Measurements from ENCODE around the gene ADM. TPM values are rescaled to one million over a fixed set of nuclear protein-coding genes. Genes with fewer than 3 reads are reported as not detected.

The ADM gene
- total and polyA plus RNA-seq, 2 donors (not counting 3 experiments of a cell fraction or from before 2014, with no cell fraction given), result 45.3 to 55.5 TPM

GRCh38 chr11:10265936-10266335, 38.9 kb upstream of the ADM start:
- intact Hi-C loops (cut with micrococcal nuclease), result no loop called here
- TF ChIP-seq POLR2A (IDR thresholded peaks at IDR 0.05; ENCODE audit: low read depth, low read length) (no peak), POLR2AphosphoS5 (IDR thresholded peaks at IDR 0.05; ENCODE audit: insufficient read depth, low read depth, low read length) (no peak), JUN (IDR thresholded peaks at IDR 0.05; ENCODE audit: borderline replicate concordance, insufficient read depth, insufficient read length, low read depth) (no peak), MYC (IDR thresholded peaks at IDR 0.05; ENCODE audit: low read depth, low read length) (no peak), EZH2 (IDR thresholded peaks at IDR 0.05; ENCODE audit: borderline replicate concordance, low read depth, low read length, severe bottlenecking) (no peak), FOS (IDR thresholded peaks at IDR 0.05; ENCODE audit: borderline replicate concordance, insufficient read depth, low read length) (no peak), GATA2 (IDR thresholded peaks at IDR 0.05; ENCODE audit: insufficient read depth, insufficient read length, low read depth, low read length) (no peak), CTCF (IDR thresholded peaks at IDR 0.05; ENCODE audit: extremely low read depth in 1 of 2, insufficient read depth in 1 of 2, low read depth in 1 of 2, low read length in 2 of 2) (no peak), MAX (IDR thresholded peaks at IDR 0.05; ENCODE audit: insufficient read depth, insufficient read length) (no peak)
- Histone ChIP-seq H3K9me1 (replicated peaks; ENCODE audit: control insufficient read depth, extremely low read depth, insufficient read depth, low read length) (no peaks in the 10 kb centered on the region), H3K9ac (replicated peaks; ENCODE audit: extremely low read depth, insufficient read depth, low read length) (no peak overlapping the region), H3K36me3 (ENCODE audit: control insufficient read depth in 2 of 2, extremely low read depth in 1 of 2, insufficient read depth in 2 of 2, low read length in 2 of 2) (no peaks in the 10 kb centered on the region), H3K4me2 (ENCODE audit: insufficient read depth, low read length) (no peak overlapping the region), H3K27me3 (ENCODE audit: control insufficient read depth in 2 of 2, insufficient read depth in 2 of 2, low read length in 2 of 2) (no peaks in the 10 kb centered on the region), H3K4me3 (replicated peaks in 1 of 3; ENCODE audit: insufficient read depth in 1 of 3, low read depth in 1 of 3, low read length in 3 of 3) (no peak overlapping the region), H3K79me2 (ENCODE audit: control insufficient read depth, insufficient read depth, low read length) (peaks cover 37% of the 10 kb centered on the region), H2AFZ (ENCODE audit: low read depth, low read length) (no peak overlapping the region), H4K20me1 (replicated peaks; ENCODE audit: control insufficient read depth, extremely low read depth, insufficient read depth, low read length) (peaks cover 2% of the 10 kb centered on the region), H3K9me3 (replicated peaks; ENCODE audit: control insufficient read depth, insufficient read depth, low read length) (no peaks in the 10 kb centered on the region), H3K4me1 (ENCODE audit: control insufficient read depth, extremely low read depth, insufficient read depth, low read length) (peaks cover 12% of the 10 kb centered on the region), H3K27ac (ENCODE audit: insufficient read depth, low read depth, low read length) (no peak overlapping the region)
- ChIA-PET CTCF (interaction anchor here (1.4 kb wide), 1 partner anchor 9 kb away, joined by 3 read pairs; no protein-coding TSS in a partner anchor), POLR2A (no interaction called here)
- dilution Hi-C loops (cut with MboI; ENCODE audit: extremely low pct_ligation_motif_present, low sequenced_read_pairs), result no loop called here
- DNase-seq (ENCODE audit: low read depth, low spot score) (no peak), FAIRE-seq (no peak)
- no TSS peak for BruUV-seq (replicated peaks)

Measured in endothelial cell of umbilical vein (primary cell).